Kidney (tissue), 14 donors: ENCODE data around the gene ZBTB21. TPM values are rescaled to one million over a fixed set of nuclear protein-coding genes. Genes with fewer than 3 reads are reported as not detected.

Experiments
- DNase-seq, 5 donors: peaks; one replicate each; pipeline ENCODE4 v3.0.0-alpha.2; 2013 to 2020
- FAIRE-seq: peaks from 2 replicates; lab custom pipeline; 2012; peaks lifted over from hg19 to GRCh38; lab: Jason Lieb, UNC
- H3K27ac ChIP-seq, 2 donors: one replicate each; pipeline ENCODE4 v1.7.0; 2013; ENCODE audit warnings: low read depth in 2 of 2, low read length in 2 of 2, inconsistent platforms in 1 of 2
- H3K27me3 ChIP-seq: one replicate; pipeline ENCODE4 v1.7.1; 2013; ENCODE audit warnings: low read length, inconsistent platforms; ENCODE audit not compliant: control insufficient read depth, insufficient read depth
- H3K36me3 ChIP-seq, 3 donors: one replicate each; pipeline versions ENCODE4 v1.7.0 to v1.7.1; 2013; ENCODE audit warnings: low read length in 3 of 3, control low read depth in 1 of 3, inconsistent platforms in 1 of 3; ENCODE audit not compliant: insufficient read depth in 3 of 3, control insufficient read depth in 2 of 3
- H3K4me1 ChIP-seq, 3 donors: one replicate each; pipeline versions ENCODE4 v1.7.0 to v1.7.1; 2013; ENCODE audit warnings: low read length in 3 of 3, inconsistent platforms in 1 of 3, low read depth in 1 of 3; ENCODE audit not compliant: control insufficient read depth in 2 of 3, insufficient read depth in 2 of 3
- H3K4me3 ChIP-seq, 3 donors: one replicate each; pipeline versions ENCODE4 v1.7.0 to v1.8.1; 2013; ENCODE audit warnings: low read length in 3 of 3, control low read depth in 1 of 3, inconsistent platforms in 1 of 3
- H3K9ac ChIP-seq, 3 donors: one replicate each; pipeline versions ENCODE4 v1.7.0 to v1.7.1; 2013; ENCODE audit warnings: low read length in 3 of 3, control low read depth in 1 of 3, inconsistent platforms in 1 of 3
- H3K9me3 ChIP-seq, 3 donors: one replicate each; pipeline versions ENCODE4 v1.7.0 to v1.7.1; 2013; ENCODE audit warnings: low read length in 3 of 3, control low read depth in 1 of 3, inconsistent platforms in 1 of 3; ENCODE audit not compliant: control insufficient read depth in 2 of 3, insufficient read depth in 1 of 3
- CTCF ChIP-seq: IDR thresholded peaks from 3 replicates; pipeline ENCODE4 v1.5.1; 2012; ENCODE audit warnings: mild to moderate bottlenecking, moderate library complexity, borderline replicate concordance; ENCODE audit not compliant: insufficient read depth; ENCODE audit errors: extremely low read depth
- intact Hi-C: fragments of 100-400 bp; cut with DNase I; formaldehyde crosslinking; loops from one replicate; pipeline ENCODE4 v1.11.1; 2022
- polyA plus RNA-seq: library from polyadenylated mRNA; stranded (reverse); fragments of 350-450 nt; fragmentation: Illumina TruSeq; extraction: RNeasy Lipid Tissue Mini Kit (QIAGEN cat#74804); gene quantifications from one replicate; pipeline ENCODE4 v1.2.3, GENCODE V29; 2014; ENCODE audit warnings: low read depth, low replicate concordance; ENCODE audit not compliant: insufficient read depth
- total RNA-seq: library from RNA; stranded (reverse); fragmentation: NEBNext Ultra II Directional; extraction: Animal tissue kit (Norgen Biotek cat#: 25700); gene quantifications from one replicate; pipeline ENCODE4 v1.2.1, GENCODE V29; 2021
- donor health status: control.
- donor health status: control.
- donor health status: control.
- donor health status: control.
- donor health status: control.
- donor health status: DM: yes; HTN: yes; CAD: no.
- donor health status: Normal renal cell carcinoma (clear cell type).

Gene ZBTB21
- total and polyA plus RNA-seq, 2 donors from 2014 or later: 2.3 to 16.0 TPM

GRCh38 chr21:42038393-42038792, 28.2 kb upstream of the ZBTB21 start:
- no peak for FAIRE-seq
- intact Hi-C loops: no loop called here
- no peak for TF ChIP-seq CTCF
- Histone ChIP-seq H3K4me1 (no peaks in the 10 kb centered on the region), H3K4me3 (no peak overlapping the region), H3K36me3 (no peaks in the 10 kb centered on the region), H3K27ac (no peak overlapping the region), H3K27me3 (no peaks in the 10 kb centered on the region), H3K9me3 (no peaks in the 10 kb centered on the region), H3K9ac (no peak overlapping the region)
- peak in 1 of 5 donors; percentile 23 for DNase-seq

DNA sequence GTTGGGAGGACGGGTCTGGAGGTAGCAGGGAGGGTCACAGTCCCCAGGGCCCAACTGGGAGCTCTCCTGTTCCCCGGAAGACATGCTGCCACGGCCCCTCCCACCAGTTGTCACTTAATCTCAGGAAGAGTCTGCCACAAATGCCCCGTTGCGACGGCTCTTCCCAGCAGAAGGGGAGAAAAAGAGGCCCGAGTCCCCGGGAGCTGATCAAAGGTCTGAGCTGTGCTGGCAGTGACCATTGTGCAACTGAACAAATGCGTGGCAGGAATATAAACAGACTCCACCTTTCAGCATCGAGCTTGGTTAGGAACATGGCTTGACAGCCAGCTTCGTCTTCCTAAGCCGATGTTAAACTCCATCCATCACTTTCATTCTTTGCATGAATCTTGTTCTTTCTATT, 27.8 kb upstream of the ZBTB21 start:
- FAIRE-seq: no peak
- intact Hi-C loops: no loop called here
- DNase-seq: peak in 1 of 5 donors; percentile 50
- Histone ChIP-seq H3K27me3 (no peaks in the 10 kb centered on the region), H3K9me3 (no peaks in the 10 kb centered on the region), H3K36me3 (no peaks in the 10 kb centered on the region), H3K4me3 (no peak overlapping the region), H3K4me1 (no peaks in the 10 kb centered on the region), H3K27ac (no peak overlapping the region), H3K9ac (no peak overlapping the region)
- no peak for TF ChIP-seq CTCF

- H3K9me3 ChIP-seq: no peaks in the 10 kb centered on the region
- H3K4me1 ChIP-seq: no peaks in the 10 kb centered on the region
- DNase-seq (no peak), FAIRE-seq (no peak)
- intact Hi-C loops: no loop called here
- no peak overlapping the region for H3K9ac ChIP-seq
- no peak overlapping the region for H3K27ac ChIP-seq
- no peak for TF ChIP-seq CTCF
- H3K27me3 ChIP-seq: no peaks in the 10 kb centered on the region
- H3K4me3 ChIP-seq: no peak overlapping the region
- no peaks in the 10 kb centered on the region for H3K36me3 ChIP-seq
Measured at GRCh38 chr21:42037516-42037915, 27.4 kb upstream of the ZBTB21 start.

DNA sequence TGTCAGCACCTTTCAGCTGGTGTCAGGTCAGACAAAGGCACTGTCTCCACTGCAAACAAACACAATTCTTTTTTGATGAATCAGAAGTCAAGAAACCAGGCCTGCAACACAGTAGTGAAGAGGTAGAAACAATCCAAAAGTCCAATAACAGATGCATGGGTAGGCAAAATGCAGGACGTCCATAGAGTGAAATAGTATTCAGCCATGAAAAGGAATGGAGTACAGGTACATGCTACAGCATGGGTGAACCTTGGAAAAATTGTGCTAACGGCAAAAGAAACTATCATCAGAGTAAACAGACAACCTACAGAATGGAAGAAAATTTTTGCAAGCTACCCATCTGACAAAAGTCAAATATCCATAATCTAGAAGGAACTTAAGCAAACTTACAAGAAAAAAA, 26.2 kb upstream of the ZBTB21 start:
- Histone ChIP-seq H3K36me3 (no peaks in the 10 kb centered on the region), H3K9me3 (no peaks in the 10 kb centered on the region), H3K27ac (no peak overlapping the region), H3K4me1 (no peaks in the 10 kb centered on the region), H3K27me3 (no peaks in the 10 kb centered on the region), H3K4me3 (no peak overlapping the region), H3K9ac (no peak overlapping the region)
- intact Hi-C loops: no loop called here
- TF ChIP-seq CTCF: no peak
- no peak for DNase-seq
- no peak for FAIRE-seq
